ENCODE data around the gene COTL1.
"Not testable (repeated sequence)": the region's sequence is repeated elsewhere in the genome, so short reads cannot be mapped to it uniquely, and the experiment has no call there.

COTL1 gene

DNA sequence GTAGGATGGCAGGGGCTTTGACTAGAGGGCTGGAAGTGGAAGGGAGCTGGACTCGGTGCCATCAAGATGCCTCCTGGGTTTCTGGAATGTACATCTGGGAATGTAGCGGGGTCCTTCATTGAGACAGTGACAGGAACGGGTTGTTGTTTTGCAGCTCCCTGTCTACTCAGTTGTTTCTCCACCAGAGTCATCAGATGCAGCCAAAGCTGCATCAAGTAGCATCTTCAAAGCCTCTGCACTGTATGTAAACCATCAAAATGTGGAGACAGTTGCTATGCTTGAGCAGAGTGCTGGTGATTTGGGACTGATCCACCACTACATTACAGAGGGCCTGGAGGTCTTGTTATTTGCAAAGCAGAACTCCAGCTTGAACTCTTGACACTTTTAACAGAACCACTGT lies 88.3 kb downstream of the COTL1 start:
- TF ChIP-seq, protein P1, sequence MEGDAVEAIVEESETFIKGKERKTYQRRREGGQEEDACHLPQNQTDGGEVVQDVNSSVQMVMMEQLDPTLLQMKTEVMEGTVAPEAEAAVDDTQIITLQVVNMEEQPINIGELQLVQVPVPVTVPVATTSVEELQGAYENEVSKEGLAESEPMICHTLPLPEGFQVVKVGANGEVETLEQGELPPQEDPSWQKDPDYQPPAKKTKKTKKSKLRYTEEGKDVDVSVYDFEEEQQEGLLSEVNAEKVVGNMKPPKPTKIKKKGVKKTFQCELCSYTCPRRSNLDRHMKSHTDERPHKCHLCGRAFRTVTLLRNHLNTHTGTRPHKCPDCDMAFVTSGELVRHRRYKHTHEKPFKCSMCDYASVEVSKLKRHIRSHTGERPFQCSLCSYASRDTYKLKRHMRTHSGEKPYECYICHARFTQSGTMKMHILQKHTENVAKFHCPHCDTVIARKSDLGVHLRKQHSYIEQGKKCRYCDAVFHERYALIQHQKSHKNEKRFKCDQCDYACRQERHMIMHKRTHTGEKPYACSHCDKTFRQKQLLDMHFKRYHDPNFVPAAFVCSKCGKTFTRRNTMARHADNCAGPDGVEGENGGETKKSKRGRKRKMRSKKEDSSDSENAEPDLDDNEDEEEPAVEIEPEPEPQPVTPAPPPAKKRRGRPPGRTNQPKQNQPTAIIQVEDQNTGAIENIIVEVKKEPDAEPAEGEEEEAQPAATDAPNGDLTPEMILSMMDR (IDR thresholded peaks at IDR 0.05) = no peak
- Histone ChIP-seq H3K27ac (no peak overlapping the region), H3K4me3 (no peak overlapping the region)
- DNase-seq (ENCODE audit: low spot score) = no peak

DNA sequence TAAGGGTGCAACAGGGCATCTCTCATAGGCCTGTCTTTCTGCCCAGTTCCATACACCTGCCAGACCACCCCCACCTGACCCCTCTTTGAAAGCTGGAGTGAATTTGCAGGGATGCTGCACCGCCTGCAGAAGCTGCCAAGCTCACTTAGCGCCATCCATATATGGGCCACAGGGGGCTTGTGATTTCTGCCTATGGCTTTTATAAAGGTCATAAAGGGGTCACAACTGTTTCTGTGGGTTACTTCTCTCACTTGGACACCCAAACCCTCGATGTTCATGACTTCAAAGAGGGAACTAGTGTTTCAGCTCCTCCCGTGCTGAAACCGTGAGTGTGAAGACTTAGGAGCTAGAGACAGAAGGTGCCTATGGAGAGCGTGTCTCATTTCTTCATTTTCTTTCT lies 89.6 kb downstream of the COTL1 start:
- DNase-seq (ENCODE audit: low spot score) = no peak
- Histone ChIP-seq H3K4me3 (no peak overlapping the region), H3K27ac (peak overlapping the region in 1 of 2 donors; percentile 79)
- TF ChIP-seq, protein P1 (IDR thresholded peaks at IDR 0.05) = no peak

DNA sequence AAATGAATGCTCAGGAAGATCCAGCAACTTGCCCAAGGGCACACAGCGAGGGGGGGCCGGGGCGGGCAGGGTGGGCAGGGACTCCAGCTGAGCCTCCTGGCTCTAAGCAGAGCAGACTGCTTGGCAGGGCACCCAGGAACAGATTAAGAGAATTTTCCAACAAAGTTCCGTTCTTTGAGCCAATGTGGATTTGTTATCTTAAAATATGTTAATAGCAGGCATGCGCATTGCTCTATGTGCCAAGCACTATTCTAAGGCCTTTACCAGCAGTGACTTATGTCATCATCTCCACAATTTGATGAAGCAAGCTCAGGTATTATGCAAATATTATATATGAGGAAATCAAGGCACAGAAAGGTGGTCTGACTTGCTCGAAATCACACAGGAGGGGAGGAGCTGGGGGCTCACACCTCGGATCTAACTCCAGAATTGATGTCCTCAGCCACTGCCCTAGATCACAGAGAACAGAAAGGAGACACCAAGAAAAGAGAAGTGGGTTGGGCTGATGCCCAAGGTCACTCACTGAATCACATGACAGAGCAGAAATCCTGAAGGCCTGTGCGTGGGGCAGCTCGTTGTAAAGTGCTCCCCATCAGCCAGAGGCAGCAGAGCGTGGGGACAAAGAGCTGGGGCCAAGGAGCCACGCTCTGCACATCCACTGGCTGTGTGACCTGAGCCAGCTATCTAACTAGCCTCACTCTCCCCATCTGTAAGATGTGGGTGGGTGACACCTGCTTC lies 90.2 kb downstream of the COTL1 start:
- TF ChIP-seq, protein P1 (IDR thresholded peaks at IDR 0.05) = no peak
- H3K27ac ChIP-seq = peak overlapping the region; percentile 61 to 79
- H3K4me3 ChIP-seq = peak overlapping the region; percentile 60
- DNase-seq (ENCODE audit: low spot score) = no peak

DNA sequence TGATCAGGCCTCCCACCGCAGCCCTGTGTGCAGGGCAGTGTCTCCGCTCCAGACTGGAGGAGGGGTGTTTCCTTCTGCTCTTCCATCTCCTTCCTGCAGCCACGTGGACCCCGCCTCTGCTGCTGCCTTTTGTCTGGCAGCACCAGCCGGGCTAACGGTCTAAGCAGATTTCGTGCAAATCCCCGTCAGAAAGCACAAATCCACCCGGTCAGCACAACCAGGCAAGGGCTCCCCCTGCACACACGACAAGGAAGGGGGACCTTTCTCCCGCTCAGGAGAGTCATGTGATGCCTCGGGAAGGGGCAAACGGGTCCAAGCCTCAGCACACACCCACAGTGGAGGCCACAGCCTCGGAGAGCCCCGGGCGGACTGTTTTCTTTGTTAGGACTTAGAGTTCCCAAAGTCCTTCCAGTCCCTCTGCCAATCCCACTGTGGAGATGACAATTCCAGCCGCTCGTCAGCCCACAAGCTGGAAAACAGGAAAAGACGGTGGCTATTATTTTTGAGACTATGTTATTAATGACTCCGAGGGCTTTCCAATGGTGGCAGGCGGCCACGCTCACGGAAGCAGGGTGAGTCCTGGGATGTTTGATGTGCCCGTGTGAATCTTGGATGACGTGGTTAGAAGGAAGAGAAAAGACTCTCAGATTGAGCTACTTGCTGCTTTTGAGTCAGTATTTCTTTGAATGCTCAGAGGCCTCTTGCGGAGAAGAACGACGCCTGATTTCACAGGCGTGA lies 90.9 kb downstream of the COTL1 start:
- peak overlapping the region; percentile 60 for H3K4me3 ChIP-seq
- H3K27ac ChIP-seq = peak overlapping the region; percentile 61 to 79
- TF ChIP-seq, protein P1 (IDR thresholded peaks at IDR 0.05) = no peak
- DNase-seq (ENCODE audit: low spot score) = no peak

DNA sequence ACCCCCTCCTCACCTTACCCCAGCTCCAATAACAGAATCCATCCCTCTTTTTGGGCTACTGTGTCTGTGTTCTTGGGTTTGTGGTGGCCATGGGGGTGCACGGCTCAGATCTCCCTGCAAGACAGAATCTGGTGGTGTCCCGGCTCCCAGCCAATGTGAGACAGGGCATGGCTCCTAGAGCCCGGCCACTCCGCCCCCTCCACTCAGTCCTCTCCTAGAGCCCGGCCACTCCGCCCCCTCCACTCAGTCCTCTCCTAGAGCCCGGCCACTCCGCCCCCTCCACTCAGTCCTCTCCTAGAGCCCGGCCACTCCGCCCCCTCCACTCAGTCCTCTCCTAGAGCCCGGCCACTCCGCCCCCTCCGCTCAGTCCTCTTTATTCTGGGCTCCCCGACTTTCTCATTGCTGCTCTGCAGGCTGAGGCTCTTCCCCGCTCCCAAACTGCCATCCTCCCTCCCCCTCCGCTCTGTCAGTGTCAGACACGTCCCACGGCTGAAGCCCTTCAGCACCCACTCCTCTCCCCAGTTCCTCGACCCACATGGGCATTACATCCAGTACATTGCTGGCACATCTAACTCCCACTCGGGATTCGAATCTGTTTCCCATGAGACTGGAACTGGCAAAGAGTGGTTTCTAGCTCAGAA lies 92.8 kb downstream of the COTL1 start:
- not testable (repeated sequence) for H3K4me3 ChIP-seq; H3K27ac ChIP-seq; DNase-seq (ENCODE audit: low spot score)

DNA sequence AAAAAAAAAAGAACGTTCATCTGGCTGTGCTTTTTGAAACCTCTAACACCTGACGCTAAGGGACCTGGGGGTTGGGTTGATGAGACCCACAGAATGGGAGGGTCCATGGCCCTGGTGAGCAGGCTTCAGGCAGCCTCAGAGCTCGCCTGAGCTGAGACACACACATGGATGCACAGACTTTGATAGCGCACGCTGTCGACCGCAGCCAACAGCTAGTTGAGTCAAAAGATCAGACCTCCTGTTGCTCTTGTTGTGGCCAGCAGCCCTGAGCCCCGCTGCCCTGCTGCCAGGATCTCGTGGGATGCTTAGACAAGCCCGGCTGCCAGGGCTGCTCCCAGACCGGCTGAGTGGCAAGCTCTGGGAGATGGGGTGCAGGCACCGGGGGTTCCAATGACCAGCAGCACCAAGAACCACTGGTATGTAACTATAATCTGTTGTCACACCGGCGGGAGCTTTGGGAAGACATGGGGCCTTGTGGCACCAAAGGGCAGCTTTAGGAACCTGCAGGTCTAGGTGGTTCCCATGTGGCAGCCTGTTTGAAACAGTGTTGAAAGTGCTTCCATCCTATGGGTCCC lies 93.4 kb downstream of the COTL1 start:
- TF ChIP-seq, protein P1 (IDR thresholded peaks at IDR 0.05) = no peak
- DNase-seq (ENCODE audit: low spot score) = no peak

DNA sequence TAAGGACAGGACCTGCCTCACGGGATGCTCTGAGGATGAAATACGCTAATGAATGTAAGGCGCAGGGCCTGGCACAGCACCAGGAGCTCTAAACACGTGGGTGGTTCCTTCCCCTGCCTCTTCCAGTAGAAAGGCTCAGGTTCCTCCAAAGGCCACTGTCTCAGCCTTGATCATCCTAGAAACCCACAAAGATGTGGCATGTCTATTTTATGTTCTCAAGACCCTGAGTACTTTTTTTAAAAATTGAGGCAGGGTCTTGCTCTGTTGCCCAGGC lies 96.4 kb downstream of the COTL1 start:
- TF ChIP-seq, protein P1 (IDR thresholded peaks at IDR 0.05) = no peak
- no peak overlapping the region for H3K4me3 ChIP-seq
- no peak overlapping the region for H3K27ac ChIP-seq
- DNase-seq (ENCODE audit: low spot score) = no peak

More for the DNA sequence above, 93.4 kb downstream of the COTL1 start:
- H3K4me3 ChIP-seq = no peak overlapping the region
- H3K27ac ChIP-seq = no peak overlapping the region
